ENCODE results near the gene HOOK2. TPM values are rescaled to one million over a fixed set of nuclear protein-coding genes. Genes with fewer than 3 reads are reported as not detected.

HOOK2 gene
- total RNA-seq, 2 donors from 2014 or later: 14.9 to 19.3 TPM

GRCh38 chr19:12790628-12791344 lies 15.4 kb upstream of the HOOK2 start:
- peak overlapping the region; percentile 99 for H3K27ac Mint-ChIP-seq
- no peaks in the 10 kb centered on the region for H3K27me3 Mint-ChIP-seq
- no peak for ATAC-seq
- peaks cover 5% of the 10 kb centered on the region for H3K36me3 Mint-ChIP-seq (ENCODE audit: low read depth)
- DNase-seq: no peak
- H3K4me3 Mint-ChIP-seq: peak overlapping the region; percentile 98
- peaks cover 33% of the 10 kb centered on the region for H3K4me1 Mint-ChIP-seq
- no peaks in the 10 kb centered on the region for H3K9me3 ChIP-seq (ENCODE audit: control insufficient read depth, low read length, poor library complexity, severe bottlenecking)

- no peaks in the 10 kb centered on the region for H3K27me3 Mint-ChIP-seq
- ATAC-seq: peak; percentile 41
- DNase-seq: peak; percentile 86 to 89 (median 86)
- H3K9me3 ChIP-seq (ENCODE audit: control insufficient read depth, low read length, poor library complexity, severe bottlenecking): no peaks in the 10 kb centered on the region
- peak overlapping the region; percentile 98 for H3K4me3 Mint-ChIP-seq
- H3K4me1 Mint-ChIP-seq: peaks cover 31% of the 10 kb centered on the region
- H3K36me3 Mint-ChIP-seq (ENCODE audit: low read depth): peaks cover 5% of the 10 kb centered on the region
- peak overlapping the region; percentile 99 for H3K27ac Mint-ChIP-seq
These were observed 14.7 kb upstream of the HOOK2 start for GRCh38 chr19:12789904-12790619.

GRCh38 chr19:12789098-12789903 lies 13.9 kb upstream of the HOOK2 start:
- no peaks in the 10 kb centered on the region for H3K9me3 ChIP-seq (ENCODE audit: control insufficient read depth, low read length, poor library complexity, severe bottlenecking)
- peaks cover 5% of the 10 kb centered on the region for H3K36me3 Mint-ChIP-seq (ENCODE audit: low read depth)
- no peaks in the 10 kb centered on the region for H3K27me3 Mint-ChIP-seq
- peaks cover 27% of the 10 kb centered on the region for H3K4me1 Mint-ChIP-seq
- H3K4me3 Mint-ChIP-seq: peak overlapping the region; percentile 98
- ATAC-seq: no peak
- DNase-seq: no peak
- peak overlapping the region; percentile 98 for H3K27ac Mint-ChIP-seq

GRCh38 chr19:12788682-12789097 lies 13.3 kb upstream of the HOOK2 start:
- Mint-ChIP-seq H3K27me3 (no peaks in the 10 kb centered on the region), H3K36me3 (ENCODE audit: low read depth) (peaks cover 5% of the 10 kb centered on the region), H3K4me1 (peaks cover 24% of the 10 kb centered on the region), H3K27ac (peak overlapping the region; percentile 98), H3K4me3 (peak overlapping the region; percentile 87)
- DNase-seq: peak; percentile 52 to 63 (median 53)
- no peaks in the 10 kb centered on the region for H3K9me3 ChIP-seq (ENCODE audit: control insufficient read depth, low read length, poor library complexity, severe bottlenecking)
- no peak for ATAC-seq

- no peaks in the 10 kb centered on the region for H3K9me3 ChIP-seq (ENCODE audit: control insufficient read depth, low read length, poor library complexity, severe bottlenecking)
- peaks cover 2% of the 10 kb centered on the region for H3K36me3 Mint-ChIP-seq (ENCODE audit: low read depth)
- H3K4me1 Mint-ChIP-seq: peaks cover 23% of the 10 kb centered on the region
- H3K27ac Mint-ChIP-seq: peak overlapping the region; percentile 98
- no peak overlapping the region for H3K4me3 Mint-ChIP-seq
- H3K27me3 Mint-ChIP-seq: no peaks in the 10 kb centered on the region
- no peak for ATAC-seq
- no peak for DNase-seq
These were observed 12.8 kb upstream of the HOOK2 start for GRCh38 chr19:12788042-12788681.

- H3K27ac Mint-ChIP-seq: peak overlapping the region; percentile 98
- no peaks in the 10 kb centered on the region for H3K9me3 ChIP-seq (ENCODE audit: control insufficient read depth, low read length, poor library complexity, severe bottlenecking)
- ATAC-seq: no peak
- H3K36me3 Mint-ChIP-seq (ENCODE audit: low read depth): peaks cover 2% of the 10 kb centered on the region
- DNase-seq: no peak
- H3K27me3 Mint-ChIP-seq: no peaks in the 10 kb centered on the region
- H3K4me3 Mint-ChIP-seq: no peak overlapping the region
- peaks cover 23% of the 10 kb centered on the region for H3K4me1 Mint-ChIP-seq
These were observed 12.1 kb upstream of the HOOK2 start for GRCh38 chr19:12787458-12787857.

- no peaks in the 10 kb centered on the region for H3K9me3 ChIP-seq (ENCODE audit: control insufficient read depth, low read length, poor library complexity, severe bottlenecking)
- Mint-ChIP-seq H3K4me1 (peaks cover 27% of the 10 kb centered on the region), H3K27ac (peak overlapping the region; percentile 98), H3K36me3 (ENCODE audit: low read depth) (no peaks in the 10 kb centered on the region), H3K4me3 (no peak overlapping the region), H3K27me3 (no peaks in the 10 kb centered on the region)
- DNase-seq: no peak
- no peak for ATAC-seq
These were observed 11.6 kb upstream of the HOOK2 start for GRCh38 chr19:12786952-12787351.

GRCh38 chr19:12786141-12786870 lies 11.0 kb upstream of the HOOK2 start:
- no peaks in the 10 kb centered on the region for H3K9me3 ChIP-seq (ENCODE audit: control insufficient read depth, low read length, poor library complexity, severe bottlenecking)
- no peak overlapping the region for H3K27ac Mint-ChIP-seq
- H3K36me3 Mint-ChIP-seq (ENCODE audit: low read depth): no peaks in the 10 kb centered on the region
- ATAC-seq (no peak), DNase-seq (no peak)
- no peaks in the 10 kb centered on the region for H3K27me3 Mint-ChIP-seq
- H3K4me1 Mint-ChIP-seq: peaks cover 33% of the 10 kb centered on the region
- no peak overlapping the region for H3K4me3 Mint-ChIP-seq

GRCh38 chr19:12785431-12786031 lies 10.2 kb upstream of the HOOK2 start:
- H3K27ac Mint-ChIP-seq: no peak overlapping the region
- H3K4me3 Mint-ChIP-seq: no peak overlapping the region

GRCh38 chr19:12784871-12785430 lies 9.6 kb upstream of the HOOK2 start:
- no peaks in the 10 kb centered on the region for H3K36me3 Mint-ChIP-seq (ENCODE audit: low read depth)
- no peak overlapping the region for H3K4me3 Mint-ChIP-seq
- no peaks in the 10 kb centered on the region for H3K27me3 Mint-ChIP-seq
- H3K4me1 Mint-ChIP-seq: peaks cover 21% of the 10 kb centered on the region
- H3K27ac Mint-ChIP-seq: no peak overlapping the region
- no peak for ATAC-seq
- no peaks in the 10 kb centered on the region for H3K9me3 ChIP-seq (ENCODE audit: control insufficient read depth, low read length, poor library complexity, severe bottlenecking)
- peak in 1 of 3 donors; percentile 27 for DNase-seq

More at GRCh38 chr19:12785431-12786031, 10.2 kb upstream of the HOOK2 start:
- no peaks in the 10 kb centered on the region for H3K9me3 ChIP-seq (ENCODE audit: control insufficient read depth, low read length, poor library complexity, severe bottlenecking)
- ATAC-seq: no peak
- Mint-ChIP-seq H3K4me1 (peaks cover 25% of the 10 kb centered on the region), H3K36me3 (ENCODE audit: low read depth) (no peaks in the 10 kb centered on the region), H3K27me3 (no peaks in the 10 kb centered on the region)
- DNase-seq: no peak

GRCh38 chr19:12784394-12784870 lies 9.1 kb upstream of the HOOK2 start:
- H3K36me3 Mint-ChIP-seq (ENCODE audit: low read depth): no peaks in the 10 kb centered on the region
- H3K4me3 Mint-ChIP-seq: no peak overlapping the region
- peak in 1 of 3 donors; percentile 19 for DNase-seq
- peak; percentile 4 for ATAC-seq
- peaks cover 22% of the 10 kb centered on the region for H3K4me1 Mint-ChIP-seq
- H3K27me3 Mint-ChIP-seq: no peaks in the 10 kb centered on the region
- no peaks in the 10 kb centered on the region for H3K9me3 ChIP-seq (ENCODE audit: control insufficient read depth, low read length, poor library complexity, severe bottlenecking)
- no peak overlapping the region for H3K27ac Mint-ChIP-seq
